Activated CD8-positive, alpha-beta T cell treated with anti-CD3 and anti-CD28 coated beads for 36 hours (primary cell): ENCODE results near the gene OSBPL8. TPM values are rescaled to one million over a fixed set of nuclear protein-coding genes. Genes with fewer than 3 reads are reported as not detected.

Experiments
- ATAC-seq: fragments of 200-7000 bp; cut with Tn5 transposase; one replicate; pipeline ENCODE4 v1.10.0; 2021; ENCODE audit warnings: mild to moderate bottlenecking, moderate library complexity
- CTCF ChIA-PET: fragments of 350-600 bp; sonication (Branson Sonifier 250); formaldehyde crosslinking; loops from one replicate; lab custom pipeline; 2021; ENCODE audit warnings: antibody characterized with exemption; lab: Charles Lee
- POLR2A ChIA-PET: fragments of 350-600 bp; sonication (Branson Sonifier 250); formaldehyde crosslinking; loops from one replicate; lab custom pipeline; 2021; ENCODE audit warnings: antibody characterized with exemption; lab: Charles Lee
- DNase-seq: peaks from one replicate; pipeline ENCODE4 v3.0.0-alpha.2; 2020
- H3K27ac Mint-ChIP-seq: one replicate; pipeline ENCODE4 v1.8.0; 2021; ENCODE audit warnings: mild to moderate bottlenecking, mixed read lengths
- H3K27me3 Mint-ChIP-seq: one replicate; pipeline ENCODE4 v1.8.0; 2021; ENCODE audit warnings: mixed read lengths
- H3K36me3 Mint-ChIP-seq: one replicate; pipeline ENCODE4 v1.8.0; 2021; ENCODE audit warnings: low read depth, mixed read lengths
- H3K4me1 Mint-ChIP-seq: one replicate; pipeline ENCODE4 v1.8.0; 2021; ENCODE audit warnings: low read depth, mixed read lengths
- H3K4me3 Mint-ChIP-seq: one replicate; pipeline ENCODE4 v1.8.0; 2021; ENCODE audit warnings: mild to moderate bottlenecking, moderate library complexity, mixed read lengths
- H3K9me3 Mint-ChIP-seq: one replicate; pipeline ENCODE4 v1.8.0; 2021; ENCODE audit warnings: mixed read lengths
- CTCF ChIP-seq: fragments of 200-600 bp; IDR thresholded peaks from one replicate; pipeline ENCODE4 v1.8.0; 2022; ENCODE audit warnings: antibody characterized with exemption, mild to moderate bottlenecking
- intact Hi-C: fragments of 100-400 bp; cut with micrococcal nuclease; formaldehyde crosslinking; loops from one replicate; pipeline ENCODE4 v1.10.0; 2022
- total RNA-seq, 2 experiments: library from RNA; stranded (reverse); gene quantifications; one replicate each; pipeline ENCODE4 v1.2.3, GENCODE V29; 2021

The OSBPL8 gene
- total RNA-seq, 2 experiments from 2014 or later, result 81.1 to 85.6 TPM

- CTCF ChIA-PET, result no interaction called here
- POLR2A ChIA-PET, result no interaction called here
- ATAC-seq (no peak), DNase-seq (no peak)
- H3K9me3 Mint-ChIP-seq, result no peaks in the 10 kb centered on the region
- TF ChIP-seq CTCF, result no peak
- H3K4me1 Mint-ChIP-seq, result peaks cover 43% of the 10 kb centered on the region
- peak overlapping the region; percentile 1 for H3K27ac Mint-ChIP-seq
- intact Hi-C loops, result no loop called here
- no peaks in the 10 kb centered on the region for H3K27me3 Mint-ChIP-seq
- peaks cover 19% of the 10 kb centered on the region for H3K36me3 Mint-ChIP-seq
- H3K4me3 Mint-ChIP-seq, result no peak overlapping the region
Measured at GRCh38 chr12:76539727-76540126, 19.8 kb downstream of the OSBPL8 start.

GRCh38 chr12:76537923-76538322 is 21.6 kb downstream of the OSBPL8 start:
- ChIA-PET CTCF (interaction anchor here (0.7 kb wide), 1 partner anchor 9 kb away, joined by 3 read pairs; no protein-coding TSS in a partner anchor), POLR2A (no interaction called here)
- intact Hi-C loops, result no loop called here
- H3K4me3 Mint-ChIP-seq, result no peak overlapping the region
- H3K4me1 Mint-ChIP-seq, result peaks cover 43% of the 10 kb centered on the region
- no peaks in the 10 kb centered on the region for H3K27me3 Mint-ChIP-seq
- no peak for ATAC-seq
- TF ChIP-seq CTCF, result no peak
- no peaks in the 10 kb centered on the region for H3K9me3 Mint-ChIP-seq
- no peak for DNase-seq
- peaks cover 23% of the 10 kb centered on the region for H3K36me3 Mint-ChIP-seq
- no peak overlapping the region for H3K27ac Mint-ChIP-seq

GRCh38 chr12:76536546-76536945 is 23.0 kb downstream of the OSBPL8 start:
- CTCF ChIA-PET, result no interaction called here
- no peaks in the 10 kb centered on the region for H3K9me3 Mint-ChIP-seq
- no peaks in the 10 kb centered on the region for H3K27me3 Mint-ChIP-seq
- H3K4me1 Mint-ChIP-seq, result peaks cover 37% of the 10 kb centered on the region
- no peak for DNase-seq
- H3K36me3 Mint-ChIP-seq, result peaks cover 24% of the 10 kb centered on the region
- H3K27ac Mint-ChIP-seq, result no peak overlapping the region
- intact Hi-C loops, result no loop called here
- H3K4me3 Mint-ChIP-seq, result no peak overlapping the region
- POLR2A ChIA-PET, result no interaction called here
- TF ChIP-seq CTCF, result no peak
- ATAC-seq, result no peak

- intact Hi-C loops, result no loop called here
- no peak for TF ChIP-seq CTCF
- ChIA-PET CTCF (no interaction called here), POLR2A (no interaction called here)
- no peaks in the 10 kb centered on the region for H3K27me3 Mint-ChIP-seq
- H3K4me3 Mint-ChIP-seq, result no peak overlapping the region
- peaks cover 49% of the 10 kb centered on the region for H3K4me1 Mint-ChIP-seq
- peaks cover 29% of the 10 kb centered on the region for H3K36me3 Mint-ChIP-seq
- no peak for ATAC-seq
- DNase-seq, result no peak
- no peak overlapping the region for H3K27ac Mint-ChIP-seq
- H3K9me3 Mint-ChIP-seq, result no peaks in the 10 kb centered on the region
Measured at GRCh38 chr12:76535170-76535569, 24.4 kb downstream of the OSBPL8 start.

- peaks cover 28% of the 10 kb centered on the region for H3K36me3 Mint-ChIP-seq
- DNase-seq (no peak), ATAC-seq (no peak)
- intact Hi-C loops, result no loop called here
- no peak overlapping the region for H3K4me3 Mint-ChIP-seq
- ChIA-PET CTCF (interaction anchor here (1.0 kb wide), 1 partner anchor 54 kb away, joined by 3 read pairs; no protein-coding TSS in a partner anchor), POLR2A (interaction anchor here (0.6 to 1.5 kb wide), 3 partner anchors 18 to 359 kb away, joined by 3 to 6 read pairs (median 4); no protein-coding TSS in a partner anchor)
- no peaks in the 10 kb centered on the region for H3K27me3 Mint-ChIP-seq
- no peak for TF ChIP-seq CTCF
- H3K27ac Mint-ChIP-seq, result no peak overlapping the region
- peaks cover 51% of the 10 kb centered on the region for H3K4me1 Mint-ChIP-seq
- no peaks in the 10 kb centered on the region for H3K9me3 Mint-ChIP-seq
Measured at GRCh38 chr12:76533331-76533730, 26.2 kb downstream of the OSBPL8 start.
